Amniotic stem cell (primary cell): ENCODE measurements around the gene PHEX.
A peak's percentile ranks its signal among the peaks of the same experiment; 100 is the strongest.

Experiments
- DNase-seq: peaks from one replicate; lab custom pipeline; 2025; lab: John Stamatoyannopoulos, UW

The PHEX gene

GRCh38 chrX:22032084-22032483 lies at the start of gene PHEX:
PHEX (plus strand) TSS chrX:22032325; CDS start chrX:22033006, 681 bp downstream.
- DNase-seq: no peak

GRCh38 chrX:21985332-21985777 lies 46.8 kb upstream of the PHEX start:
- peak; percentile 39 for DNase-seq

GRCh38 chrX:21986596-21986995 lies 45.5 kb upstream of the PHEX start:
- DNase-seq: no peak

GRCh38 chrX:21989384-21989783 lies 42.7 kb upstream of the PHEX start:
- no peak for DNase-seq

GRCh38 chrX:21990832-21991231 lies 41.3 kb upstream of the PHEX start:
- no peak for DNase-seq

- no peak for DNase-seq
Observed at GRCh38 chrX:21991504-21991903, 40.6 kb upstream of the PHEX start.

GRCh38 chrX:21993265-21993664 lies 38.9 kb upstream of the PHEX start:
- no peak for DNase-seq

GRCh38 chrX:21996872-21997455 lies 35.2 kb upstream of the PHEX start:
- no peak for DNase-seq

GRCh38 chrX:21998037-21998436 lies 34.1 kb upstream of the PHEX start:
- no peak for DNase-seq

- no peak for DNase-seq
Observed at GRCh38 chrX:22004866-22005265, 27.3 kb upstream of the PHEX start.

- no peak for DNase-seq
Observed at GRCh38 chrX:22012051-22012450, 20.1 kb upstream of the PHEX start.

GRCh38 chrX:22012931-22013330 lies 19.2 kb upstream of the PHEX start:
- no peak for DNase-seq

GRCh38 chrX:22015139-22015750 lies 16.9 kb upstream of the PHEX start:
- no peak for DNase-seq

GRCh38 chrX:22021751-22022324 lies 10.3 kb upstream of the PHEX start:
- DNase-seq: no peak

- no peak for DNase-seq
Observed at GRCh38 chrX:22024577-22024976, 7.5 kb upstream of the PHEX start.

- no peak for DNase-seq
Observed at GRCh38 chrX:22025751-22026150, 6.4 kb upstream of the PHEX start.

- DNase-seq: no peak
Observed at GRCh38 chrX:22026731-22027130, 5.4 kb upstream of the PHEX start.

- DNase-seq: no peak
Observed at GRCh38 chrX:22032506-22032905, 381 bp downstream of the PHEX start.

GRCh38 chrX:22033818-22034217 lies 1.7 kb downstream of the PHEX start:
- no peak for DNase-seq

- no peak for DNase-seq
Observed at GRCh38 chrX:22035236-22035635, 3.1 kb downstream of the PHEX start.

GRCh38 chrX:22037225-22037624 lies 5.1 kb downstream of the PHEX start:
- DNase-seq: no peak

- no peak for DNase-seq
Observed at GRCh38 chrX:22037911-22038537, 5.9 kb downstream of the PHEX start.

GRCh38 chrX:22039541-22039940 lies 7.4 kb downstream of the PHEX start:
- DNase-seq: no peak
